GM19324 (cell line): ENCODE results near the gene POM121C.
"Not testable (repeated sequence)": the region's sequence is repeated elsewhere in the genome, so short reads cannot be mapped to it uniquely, and the experiment has no call there.

ENCODE experiments used
- ATAC-seq: cut with Tn5 transposase; IDR thresholded peaks from one replicate; pipeline ENCODE4 v1.9.1; 2021; ENCODE audit warnings: mild to moderate bottlenecking, moderate library complexity; ENCODE audit not compliant: unreplicated experiment, low FRiP score

Gene POM121C

DNA sequence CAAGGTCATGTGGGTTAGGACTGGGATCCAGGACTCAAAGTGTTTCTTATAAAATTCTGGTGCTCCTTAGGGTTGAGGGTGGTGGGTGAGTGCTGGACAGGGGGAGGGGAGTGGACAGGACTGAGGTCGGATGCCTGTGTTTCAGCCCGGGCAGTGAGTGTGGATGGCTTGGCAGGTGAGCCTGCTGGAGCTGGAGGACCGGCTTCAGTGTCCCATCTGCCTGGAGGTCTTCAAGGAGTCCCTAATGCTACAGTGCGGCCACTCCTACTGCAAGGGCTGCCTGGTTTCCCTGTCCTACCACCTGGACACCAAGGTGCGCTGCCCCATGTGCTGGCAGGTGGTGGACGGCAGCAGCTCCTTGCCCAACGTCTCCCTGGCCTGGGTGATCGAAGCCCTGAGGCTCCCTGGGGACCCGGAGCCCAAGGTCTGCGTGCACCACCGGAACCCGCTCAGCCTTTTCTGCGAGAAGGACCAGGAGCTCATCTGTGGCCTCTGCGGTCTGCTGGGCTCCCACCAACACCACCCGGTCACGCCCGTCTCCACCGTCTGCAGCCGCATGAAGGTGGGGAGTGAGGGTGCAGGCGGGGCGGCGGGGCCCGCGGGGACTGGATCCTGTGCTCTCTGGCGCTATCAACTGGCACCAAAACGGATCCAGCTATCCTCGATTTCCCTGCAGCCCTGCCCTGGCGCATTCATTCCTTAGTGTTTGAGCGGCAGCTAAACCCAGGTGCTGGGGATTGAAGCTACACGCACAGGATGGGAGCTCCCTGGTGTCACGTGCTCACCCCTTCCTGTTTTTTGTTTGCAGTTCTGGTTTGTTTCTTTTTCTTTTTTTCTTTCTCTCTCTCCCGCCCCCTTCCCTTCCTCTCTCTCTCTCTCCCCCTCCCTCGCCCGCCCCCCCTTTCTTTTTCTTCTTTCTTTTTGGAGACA lies 87.1 kb downstream of the POM121C start:
- ATAC-seq, result peak; percentile 57

DNA sequence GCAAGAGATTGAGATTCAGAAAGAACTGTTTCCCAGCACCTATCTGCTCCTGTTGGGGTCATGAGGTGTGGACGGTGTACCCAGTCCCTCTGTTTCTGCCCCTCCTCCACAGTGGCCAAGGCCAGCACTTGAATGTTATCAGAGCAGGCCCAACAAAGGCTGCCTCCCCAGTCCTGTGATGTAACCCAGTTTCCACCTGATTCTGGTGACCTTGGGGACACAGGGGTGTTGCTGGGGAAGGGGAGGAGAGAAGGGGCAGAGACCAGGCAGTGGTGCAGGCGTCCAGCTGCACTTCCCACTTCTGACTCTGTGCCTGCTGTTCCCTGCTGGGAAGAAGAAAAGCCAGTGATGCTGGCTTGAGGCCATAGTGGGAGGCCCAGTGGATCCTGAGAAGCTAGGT lies 88.2 kb downstream of the POM121C start:
- not testable (repeated sequence) for ATAC-seq

- ATAC-seq, result not testable (repeated sequence)
These were observed 90.8 kb downstream of the POM121C start, which contains the start of gene TRIM73 for GRCh38 chr7:75395329-75395728. Gene TRIM73 (plus strand): TSS chr7:75395629. CDS start chr7:75398934, 3,305 bp downstream.

DNA sequence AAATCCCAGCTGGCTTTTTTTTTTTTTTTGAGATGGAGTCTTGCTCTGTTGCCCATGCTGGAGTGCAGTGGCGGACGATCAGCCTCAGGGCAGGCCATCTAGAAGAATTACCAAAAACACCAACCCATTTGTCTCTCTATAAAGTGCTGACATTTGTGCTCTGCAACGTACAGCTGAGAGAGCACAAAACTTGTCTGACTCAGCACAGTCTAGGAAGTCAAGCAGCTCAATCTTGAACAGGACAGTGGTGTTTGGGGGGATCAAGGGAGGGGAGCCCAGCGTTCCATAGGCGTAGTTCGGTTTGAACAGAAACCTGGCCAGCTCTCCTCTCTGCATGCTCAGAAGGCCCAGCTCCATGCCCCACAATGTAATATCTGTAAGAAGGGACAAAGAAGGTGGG lies 92.9 kb downstream of the POM121C start:
- ATAC-seq, result not testable (repeated sequence)

DNA sequence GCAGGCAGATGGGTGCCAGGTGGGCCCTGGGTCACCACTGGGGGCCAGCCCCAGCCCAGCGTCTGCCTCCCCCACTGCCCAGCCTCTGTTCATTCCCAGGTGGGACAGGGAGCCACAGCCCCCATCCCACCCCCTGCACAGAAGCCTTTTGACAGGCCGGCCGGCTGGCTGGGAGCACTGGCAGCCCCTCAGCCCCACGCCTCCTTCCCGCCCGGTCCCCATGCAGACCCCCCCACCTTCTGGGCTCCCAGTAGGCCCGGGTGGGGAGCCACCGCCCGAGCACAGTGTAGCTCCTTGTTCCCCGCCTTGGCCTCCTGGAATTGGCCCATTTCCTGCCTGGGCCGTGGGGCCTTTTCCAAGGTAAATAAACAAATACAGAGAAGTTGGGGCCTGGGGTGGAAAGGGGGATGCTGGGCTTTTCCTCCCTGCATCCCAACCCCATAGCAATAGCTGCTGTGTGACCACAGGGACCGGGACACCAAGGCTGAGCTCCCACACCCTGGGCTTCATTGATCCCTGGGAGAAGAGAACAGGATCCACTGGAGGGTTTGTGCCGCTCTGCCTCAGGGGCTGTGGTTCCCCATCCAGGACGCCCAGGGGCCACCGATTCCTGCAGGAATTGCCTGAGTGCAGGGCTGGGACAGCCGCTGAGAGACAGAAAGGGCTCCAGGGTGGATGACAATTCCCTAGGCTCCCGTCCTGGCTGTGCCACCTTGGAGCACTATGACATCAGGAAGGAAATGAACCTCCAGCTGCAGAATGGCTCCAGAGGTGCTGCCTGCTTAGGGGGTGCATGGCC lies 111.4 kb downstream of the POM121C start:
- not testable (repeated sequence) for ATAC-seq

DNA sequence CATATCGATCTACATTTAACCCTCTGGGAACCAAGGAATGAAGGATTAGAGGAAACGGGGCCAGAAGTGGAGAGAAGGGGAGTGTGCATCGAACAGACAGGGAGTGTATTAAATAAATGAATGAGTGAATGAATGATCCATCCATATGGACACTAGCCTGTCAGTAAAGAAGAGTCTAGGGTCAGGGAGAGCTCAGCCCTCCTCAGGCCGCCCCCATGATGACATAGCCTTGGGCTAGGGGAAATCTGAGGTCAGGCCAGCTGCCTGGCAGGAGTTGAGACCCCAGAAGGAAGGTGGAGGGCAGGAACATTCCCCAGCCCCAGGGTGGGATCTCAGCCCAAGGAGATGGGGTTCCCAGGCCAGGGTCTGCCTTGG lies 112.0 kb downstream of the POM121C start:
- ATAC-seq, result not testable (repeated sequence)

DNA sequence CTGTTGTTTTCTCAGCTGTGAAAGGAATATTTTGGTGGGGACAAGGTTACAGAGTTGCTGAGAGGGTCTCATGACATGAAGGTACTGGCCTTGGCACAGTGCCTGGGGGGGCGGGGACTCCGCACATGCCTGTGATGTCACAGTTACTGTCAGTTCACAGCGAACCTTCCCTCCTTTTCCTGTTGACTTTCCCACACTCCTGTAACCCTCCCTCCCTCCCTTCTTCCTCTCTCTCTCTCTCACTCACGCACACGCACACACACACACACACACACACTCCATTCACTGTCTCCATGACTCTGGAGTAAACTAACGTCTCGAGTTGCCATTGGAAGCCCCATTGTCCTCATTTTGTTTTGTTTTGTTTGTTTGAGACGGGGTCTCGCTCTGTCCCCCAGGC lies 118.8 kb downstream of the POM121C start:
- not testable (repeated sequence) for ATAC-seq
